Measurements from ENCODE around the gene PTPRM.

Gene PTPRM

DNA sequence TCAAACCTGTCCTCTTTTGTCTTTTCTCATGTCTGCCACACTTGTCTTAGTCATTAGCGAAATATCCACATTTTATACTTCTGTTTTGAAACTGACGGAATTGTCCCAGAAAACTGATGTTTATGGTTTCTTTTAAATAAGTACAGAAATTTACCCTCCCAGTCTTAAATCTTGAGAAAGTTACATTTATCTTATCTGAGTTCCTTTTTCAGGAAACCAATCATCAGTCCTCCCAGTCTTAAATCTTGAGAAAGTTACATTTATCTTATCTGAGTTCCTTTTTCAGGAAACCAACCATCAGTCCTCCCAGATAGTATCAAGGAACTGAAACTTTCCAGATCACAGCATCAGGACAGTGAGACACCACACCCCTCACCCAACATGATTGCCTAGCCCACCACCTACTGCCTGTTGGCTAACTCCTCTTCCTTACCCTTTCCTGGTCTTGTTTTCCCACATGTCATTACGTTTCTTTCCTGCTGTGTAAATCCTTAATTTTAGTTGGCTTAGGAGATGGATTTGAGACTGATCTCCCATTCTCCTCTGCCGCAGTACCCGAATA, 247.7 kb downstream of the PTPRM start:
- no peak overlapping the region for H3K9ac ChIP-seq (ENCODE audit: insufficient read length, low read depth)
- no peaks in the 10 kb centered on the region for H3K27me3 ChIP-seq (ENCODE audit: insufficient read depth, insufficient read length)
- H3K9me3 ChIP-seq (ENCODE audit: insufficient read depth, low read length) = peaks cover 17% of the 10 kb centered on the region
- TF ChIP-seq ZNF274 (IDR thresholded peaks at IDR 0.05; ENCODE audit: low read depth, low read length) = no peak
- no peak for TF ChIP-seq SUZ12 (IDR thresholded peaks at IDR 0.05; ENCODE audit: extremely low read depth, insufficient read depth, insufficient read length)
- TF ChIP-seq YY1 (IDR thresholded peaks at IDR 0.05; ENCODE audit: insufficient read depth, insufficient read length) = no peak
- H3K4me1 ChIP-seq (ENCODE audit: insufficient read depth, insufficient read length) = no peaks in the 10 kb centered on the region
- DNase-seq (ENCODE audit: low read depth, low spot score) = no peak
- no peak overlapping the region for H3K4me3 ChIP-seq (ENCODE audit: insufficient read length, low read depth)
- no peaks in the 10 kb centered on the region for H3K36me3 ChIP-seq (ENCODE audit: insufficient read depth, insufficient read length, low read length)

DNA sequence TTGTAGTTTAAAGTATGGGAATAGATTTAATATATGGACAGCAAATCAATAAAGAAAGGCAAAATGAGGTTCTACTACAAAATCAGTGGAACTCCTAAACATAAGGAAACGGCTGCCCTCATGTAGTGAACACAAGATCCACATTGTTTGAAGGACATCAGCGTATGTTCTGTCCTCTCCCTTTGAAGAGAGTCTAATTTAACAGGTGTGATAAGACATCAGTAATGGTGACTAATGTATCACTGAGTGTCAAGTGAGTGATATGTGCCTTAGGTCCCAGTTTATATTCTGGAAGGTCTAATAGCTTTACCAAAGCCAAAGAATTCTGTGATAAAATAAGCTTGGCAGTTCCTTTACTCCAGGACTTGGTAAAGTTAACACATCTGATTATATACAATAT, 248.7 kb downstream of the PTPRM start:
- H3K4me3 ChIP-seq (ENCODE audit: insufficient read length, low read depth) = no peak overlapping the region
- H3K9ac ChIP-seq (ENCODE audit: insufficient read length, low read depth) = no peak overlapping the region
- no peaks in the 10 kb centered on the region for H3K27me3 ChIP-seq (ENCODE audit: insufficient read depth, insufficient read length)
- DNase-seq (ENCODE audit: low read depth, low spot score) = no peak
- no peak for TF ChIP-seq ZNF274 (IDR thresholded peaks at IDR 0.05; ENCODE audit: low read depth, low read length)
- no peak for TF ChIP-seq YY1 (IDR thresholded peaks at IDR 0.05; ENCODE audit: insufficient read depth, insufficient read length)
- TF ChIP-seq SUZ12 (IDR thresholded peaks at IDR 0.05; ENCODE audit: extremely low read depth, insufficient read depth, insufficient read length) = no peak
- H3K4me1 ChIP-seq (ENCODE audit: insufficient read depth, insufficient read length) = no peaks in the 10 kb centered on the region
- H3K9me3 ChIP-seq (ENCODE audit: insufficient read depth, low read length) = peaks cover 17% of the 10 kb centered on the region
- no peaks in the 10 kb centered on the region for H3K36me3 ChIP-seq (ENCODE audit: insufficient read depth, insufficient read length, low read length)

DNA sequence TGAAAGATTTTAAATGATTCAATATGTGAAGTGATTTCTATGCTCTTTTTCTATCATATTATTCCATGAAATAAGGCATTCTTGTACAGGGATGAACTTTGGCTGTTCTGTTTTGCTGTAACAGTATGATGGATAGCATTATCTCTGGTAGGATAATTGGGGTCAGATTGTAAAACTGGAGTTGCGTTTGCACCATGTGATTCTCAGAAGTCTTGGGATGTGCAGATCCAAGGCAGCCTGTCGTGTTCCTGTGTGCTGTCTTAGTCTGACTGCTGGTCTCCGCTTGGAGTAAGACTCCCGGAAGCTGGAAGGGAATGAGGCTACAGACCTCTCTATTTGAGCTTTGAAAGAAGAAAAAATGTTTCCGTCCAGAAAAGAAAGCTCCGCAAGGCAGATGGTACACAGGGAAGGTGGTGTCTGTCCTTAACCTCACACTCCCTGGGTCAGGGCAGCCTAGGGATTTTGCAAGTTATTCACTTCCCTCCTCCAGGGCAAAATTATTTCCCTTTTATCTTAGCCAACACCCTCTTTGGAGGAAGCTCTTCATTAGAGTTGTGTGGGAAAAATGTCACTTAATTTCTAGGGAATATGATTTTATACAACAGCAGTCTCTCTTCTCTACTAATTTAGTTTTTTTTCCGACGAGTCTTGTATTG, 250.6 kb downstream of the PTPRM start:
- Histone ChIP-seq H3K27me3 (ENCODE audit: insufficient read depth, insufficient read length) (no peaks in the 10 kb centered on the region), H3K4me1 (ENCODE audit: insufficient read depth, insufficient read length) (no peaks in the 10 kb centered on the region), H3K9ac (ENCODE audit: insufficient read length, low read depth) (no peak overlapping the region), H3K36me3 (ENCODE audit: insufficient read depth, insufficient read length, low read length) (no peaks in the 10 kb centered on the region), H3K9me3 (ENCODE audit: insufficient read depth, low read length) (peaks cover 17% of the 10 kb centered on the region), H3K4me3 (ENCODE audit: insufficient read length, low read depth) (no peak overlapping the region)
- TF ChIP-seq ZNF274 (IDR thresholded peaks at IDR 0.05; ENCODE audit: low read depth, low read length) (no peak), YY1 (IDR thresholded peaks at IDR 0.05; ENCODE audit: insufficient read depth, insufficient read length) (no peak), SUZ12 (IDR thresholded peaks at IDR 0.05; ENCODE audit: extremely low read depth, insufficient read depth, insufficient read length) (no peak)
- DNase-seq (ENCODE audit: low read depth, low spot score) = no peak

DNA sequence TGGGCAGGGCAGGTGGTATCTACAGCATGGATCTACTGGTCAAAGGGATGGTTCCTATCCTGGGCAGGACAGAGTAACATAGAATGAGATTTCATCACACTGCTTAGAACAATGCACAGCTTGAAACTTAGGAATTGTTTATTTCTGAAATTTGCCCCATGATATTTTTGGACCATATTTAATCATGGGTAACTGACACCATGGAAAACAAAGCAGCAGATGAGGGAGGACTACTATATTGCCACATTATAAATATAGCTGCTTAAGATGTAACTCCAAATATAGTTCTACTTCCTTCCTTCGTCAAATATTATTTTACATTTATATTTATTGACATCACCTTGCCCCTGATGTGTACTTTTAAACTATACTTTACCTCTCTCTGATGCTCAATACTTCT, 254.7 kb downstream of the PTPRM start:
- H3K27me3 ChIP-seq (ENCODE audit: insufficient read depth, insufficient read length) = no peaks in the 10 kb centered on the region
- H3K9me3 ChIP-seq (ENCODE audit: insufficient read depth, low read length) = no peaks in the 10 kb centered on the region
- no peak for DNase-seq (ENCODE audit: low read depth, low spot score)
- H3K9ac ChIP-seq (ENCODE audit: insufficient read length, low read depth) = no peak overlapping the region
- no peaks in the 10 kb centered on the region for H3K36me3 ChIP-seq (ENCODE audit: insufficient read depth, insufficient read length, low read length)
- no peak overlapping the region for H3K4me3 ChIP-seq (ENCODE audit: insufficient read length, low read depth)
- no peaks in the 10 kb centered on the region for H3K4me1 ChIP-seq (ENCODE audit: insufficient read depth, insufficient read length)
- TF ChIP-seq YY1 (IDR thresholded peaks at IDR 0.05; ENCODE audit: insufficient read depth, insufficient read length) = no peak
- TF ChIP-seq ZNF274 (IDR thresholded peaks at IDR 0.05; ENCODE audit: low read depth, low read length) = no peak
- no peak for TF ChIP-seq SUZ12 (IDR thresholded peaks at IDR 0.05; ENCODE audit: extremely low read depth, insufficient read depth, insufficient read length)

DNA sequence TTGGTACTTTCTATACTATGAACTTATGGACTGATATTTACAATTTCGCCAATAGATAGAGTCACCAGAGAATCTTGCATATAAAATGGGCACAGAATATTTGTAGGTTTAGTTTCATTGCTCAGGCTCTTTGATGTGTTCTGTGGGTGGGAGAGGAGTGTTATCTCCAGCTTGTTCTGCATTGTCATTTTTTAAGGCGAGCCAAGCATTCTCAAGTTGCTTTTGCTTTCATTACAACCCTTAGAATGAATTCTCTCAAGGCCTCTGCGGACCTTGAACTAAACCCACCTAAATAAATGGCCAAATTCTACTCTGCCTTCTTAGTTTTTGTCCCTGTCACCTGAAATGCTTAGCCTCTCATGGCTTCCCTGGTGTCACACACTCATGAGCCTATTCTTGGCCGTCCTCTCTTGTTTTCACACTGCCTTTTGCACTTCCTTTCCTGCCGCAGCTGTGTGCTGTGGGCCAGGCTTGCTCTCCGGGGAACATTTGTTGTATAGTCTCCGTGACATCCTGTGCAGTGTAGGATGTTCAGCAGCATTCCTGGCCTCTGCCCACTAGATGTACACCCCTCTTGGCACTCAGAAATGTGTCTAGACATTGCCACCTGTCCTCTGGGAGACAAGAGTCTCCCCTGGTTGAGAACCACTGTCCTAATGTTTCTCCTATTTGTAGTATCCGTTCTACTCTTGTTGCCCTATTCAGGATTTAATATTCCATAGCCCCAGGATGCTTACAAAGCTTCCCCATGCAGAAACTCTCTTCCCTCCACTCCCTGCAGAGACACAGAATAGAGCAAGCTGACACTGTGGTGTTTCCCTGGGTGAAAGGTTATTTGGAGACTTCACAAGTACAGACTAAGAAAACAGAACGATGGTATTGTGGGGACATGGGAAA, 255.6 kb downstream of the PTPRM start:
- DNase-seq (ENCODE audit: low read depth, low spot score) = no peak
- Histone ChIP-seq H3K9ac (ENCODE audit: insufficient read length, low read depth) (no peak overlapping the region), H3K36me3 (ENCODE audit: insufficient read depth, insufficient read length, low read length) (no peaks in the 10 kb centered on the region), H3K9me3 (ENCODE audit: insufficient read depth, low read length) (no peaks in the 10 kb centered on the region), H3K4me1 (ENCODE audit: insufficient read depth, insufficient read length) (no peaks in the 10 kb centered on the region), H3K4me3 (ENCODE audit: insufficient read length, low read depth) (no peak overlapping the region), H3K27me3 (ENCODE audit: insufficient read depth, insufficient read length) (no peaks in the 10 kb centered on the region)
- no peak for TF ChIP-seq YY1 (IDR thresholded peaks at IDR 0.05; ENCODE audit: insufficient read depth, insufficient read length)
- TF ChIP-seq SUZ12 (IDR thresholded peaks at IDR 0.05; ENCODE audit: extremely low read depth, insufficient read depth, insufficient read length) = no peak
- TF ChIP-seq ZNF274 (IDR thresholded peaks at IDR 0.05; ENCODE audit: low read depth, low read length) = no peak

DNA sequence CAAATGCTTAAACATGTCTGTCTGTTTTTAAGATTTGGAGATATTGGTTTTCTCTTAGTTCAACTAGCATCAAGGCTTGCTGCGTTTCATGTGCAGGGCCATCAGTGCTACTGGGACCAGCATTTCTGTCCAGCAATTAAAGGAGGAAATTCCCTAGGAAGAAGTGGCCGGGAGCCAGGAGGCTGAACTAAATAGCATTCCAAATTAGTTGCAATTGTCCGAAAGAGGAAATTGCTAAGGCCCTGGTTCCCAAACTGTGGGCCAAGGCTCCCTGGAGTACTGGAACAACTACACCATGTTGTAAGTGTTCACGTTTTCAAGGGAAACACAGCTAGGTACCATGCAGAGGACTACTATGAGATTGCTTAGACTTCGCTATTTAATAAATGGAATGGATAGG, 257.9 kb downstream of the PTPRM start:
- no peaks in the 10 kb centered on the region for H3K36me3 ChIP-seq (ENCODE audit: insufficient read depth, insufficient read length, low read length)
- H3K9ac ChIP-seq (ENCODE audit: insufficient read length, low read depth) = no peak overlapping the region
- no peaks in the 10 kb centered on the region for H3K27me3 ChIP-seq (ENCODE audit: insufficient read depth, insufficient read length)
- no peak overlapping the region for H3K4me3 ChIP-seq (ENCODE audit: insufficient read length, low read depth)
- no peaks in the 10 kb centered on the region for H3K9me3 ChIP-seq (ENCODE audit: insufficient read depth, low read length)
- H3K4me1 ChIP-seq (ENCODE audit: insufficient read depth, insufficient read length) = no peaks in the 10 kb centered on the region
- TF ChIP-seq YY1 (IDR thresholded peaks at IDR 0.05; ENCODE audit: insufficient read depth, insufficient read length) (no peak), ZNF274 (IDR thresholded peaks at IDR 0.05; ENCODE audit: low read depth, low read length) (no peak), SUZ12 (IDR thresholded peaks at IDR 0.05; ENCODE audit: extremely low read depth, insufficient read depth, insufficient read length) (no peak)
- DNase-seq (ENCODE audit: low read depth, low spot score) = no peak

DNA sequence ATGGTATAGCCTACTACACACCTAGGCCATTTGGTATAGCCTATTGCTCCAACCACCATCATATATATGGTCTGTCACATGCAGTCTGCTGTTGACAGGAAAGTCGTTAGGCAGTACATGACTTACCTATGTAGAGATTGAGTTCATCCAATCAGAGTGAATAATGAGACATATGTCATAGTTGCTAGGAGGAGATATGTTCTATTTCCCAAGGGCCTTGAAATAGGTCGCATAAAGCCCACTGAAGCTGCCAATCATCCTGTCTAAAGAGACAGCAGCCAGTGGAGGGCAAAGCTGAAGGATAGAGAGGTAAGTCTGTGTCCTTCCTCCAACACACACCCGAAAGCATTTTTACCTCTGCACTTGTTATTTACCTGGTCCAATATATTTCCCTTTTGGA, 263.4 kb downstream of the PTPRM start:
- TF ChIP-seq ZNF274 (IDR thresholded peaks at IDR 0.05; ENCODE audit: low read depth, low read length) = no peak
- no peak for TF ChIP-seq SUZ12 (IDR thresholded peaks at IDR 0.05; ENCODE audit: extremely low read depth, insufficient read depth, insufficient read length)
- TF ChIP-seq YY1 (IDR thresholded peaks at IDR 0.05; ENCODE audit: insufficient read depth, insufficient read length) = no peak
- no peaks in the 10 kb centered on the region for H3K36me3 ChIP-seq (ENCODE audit: insufficient read depth, insufficient read length, low read length)
- H3K4me1 ChIP-seq (ENCODE audit: insufficient read depth, insufficient read length) = no peaks in the 10 kb centered on the region
- DNase-seq (ENCODE audit: low read depth, low spot score) = no peak
- H3K27me3 ChIP-seq (ENCODE audit: insufficient read depth, insufficient read length) = no peaks in the 10 kb centered on the region
- H3K9ac ChIP-seq (ENCODE audit: insufficient read length, low read depth) = no peak overlapping the region
- H3K9me3 ChIP-seq (ENCODE audit: insufficient read depth, low read length) = no peaks in the 10 kb centered on the region
- H3K4me3 ChIP-seq (ENCODE audit: insufficient read length, low read depth) = no peak overlapping the region
